Gastrocnemius medialis (tissue), 4 donors: Measurements from ENCODE around the gene HTT.

ENCODE experiments used
- CTCF ChIP-seq, 5 experiments: fragments of 450-650 bp in 3 of 5; fragments of 200-600 bp in 2 of 5; sonication (generic) in 2 of 5; IDR thresholded peaks in 4 of 5; conservative IDR thresholded peaks in 1 of 5; 1 replicate in 4 of 5; 2 replicates in 1 of 5; pipeline ENCODE4 v1.5.1; 2016 to 2019; ENCODE audit warnings: antibody characterized with exemption in 5 of 5, mild to moderate bottlenecking in 3 of 5, moderate library complexity in 3 of 5
- POLR2A ChIP-seq, 2 donors: fragments of 450-650 bp; IDR thresholded peaks; one replicate each; pipeline ENCODE4 v1.6.1; 2017; ENCODE audit warnings: antibody characterized with exemption in 2 of 2, mild to moderate bottlenecking in 2 of 2, moderate library complexity in 2 of 2

DNA sequence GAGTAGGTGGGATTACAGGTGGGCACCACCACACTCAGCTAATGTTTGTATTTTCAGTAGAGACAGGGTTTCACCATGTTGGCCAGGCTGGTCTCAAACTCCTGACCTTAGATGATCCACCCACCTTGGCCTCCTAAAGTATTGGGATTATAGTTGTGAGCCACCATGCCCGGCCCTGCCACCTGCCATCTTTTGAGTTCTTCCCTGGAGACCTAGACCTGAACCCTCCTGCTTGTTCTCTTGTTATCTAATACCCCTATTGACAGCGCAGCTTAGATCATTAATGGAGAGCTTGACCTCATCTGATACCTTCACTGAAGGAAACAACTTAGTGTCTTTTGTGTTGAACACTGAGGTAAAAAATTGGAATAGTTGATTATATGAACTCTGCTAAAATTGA is 53.6 kb downstream of the HTT start:
- TF ChIP-seq CTCF (IDR thresholded peaks at IDR 0.05 in 4 of 5, conservative IDR thresholded peaks at IDR 0.05 in 1 of 5): no peak
- TF ChIP-seq POLR2A (IDR thresholded peaks at IDR 0.05): no peak
